ENCODE data around the gene MFF.
"Not testable (repeated sequence)": the region's sequence is repeated elsewhere in the genome, so short reads cannot be mapped to it uniquely, and the experiment has no call there.

The MFF gene

DNA sequence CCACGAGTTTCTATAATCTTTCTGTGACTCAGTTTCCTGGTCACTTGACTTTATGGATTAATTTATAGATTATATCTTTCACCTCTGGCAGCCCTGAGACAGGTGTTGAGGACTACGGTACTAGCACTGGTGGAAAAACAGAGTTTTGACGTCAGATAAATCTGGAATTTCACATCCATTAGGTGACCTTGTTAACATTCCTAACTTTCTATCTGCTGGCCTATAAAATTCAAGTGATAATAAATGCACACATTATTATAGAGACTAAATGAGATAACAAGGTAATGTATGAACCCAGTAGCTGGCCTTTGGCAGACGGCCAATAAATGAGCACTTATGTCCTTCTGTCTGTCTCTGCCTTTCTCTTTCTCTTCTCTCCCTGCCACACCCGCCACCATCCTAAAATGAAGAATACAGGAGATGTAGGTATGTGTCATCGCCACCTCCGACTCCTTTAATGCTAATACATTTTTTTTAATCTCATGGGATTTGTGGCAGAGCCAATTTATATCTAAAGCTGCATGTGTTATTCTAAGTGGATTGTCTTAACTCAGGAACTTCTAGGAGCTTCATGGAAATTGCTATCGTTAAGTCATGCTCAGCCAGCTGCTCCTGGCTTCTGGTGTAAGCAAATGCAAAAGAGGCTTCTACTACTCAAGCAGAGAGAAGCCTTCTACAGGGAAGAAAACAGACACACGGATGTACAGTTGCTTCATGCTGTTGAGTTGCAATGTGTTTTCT lies 51.8 kb downstream of the MFF start:
- no peak for DNase-seq (ENCODE audit: low read depth in 2 of 2, low spot score in 1 of 2)

DNA sequence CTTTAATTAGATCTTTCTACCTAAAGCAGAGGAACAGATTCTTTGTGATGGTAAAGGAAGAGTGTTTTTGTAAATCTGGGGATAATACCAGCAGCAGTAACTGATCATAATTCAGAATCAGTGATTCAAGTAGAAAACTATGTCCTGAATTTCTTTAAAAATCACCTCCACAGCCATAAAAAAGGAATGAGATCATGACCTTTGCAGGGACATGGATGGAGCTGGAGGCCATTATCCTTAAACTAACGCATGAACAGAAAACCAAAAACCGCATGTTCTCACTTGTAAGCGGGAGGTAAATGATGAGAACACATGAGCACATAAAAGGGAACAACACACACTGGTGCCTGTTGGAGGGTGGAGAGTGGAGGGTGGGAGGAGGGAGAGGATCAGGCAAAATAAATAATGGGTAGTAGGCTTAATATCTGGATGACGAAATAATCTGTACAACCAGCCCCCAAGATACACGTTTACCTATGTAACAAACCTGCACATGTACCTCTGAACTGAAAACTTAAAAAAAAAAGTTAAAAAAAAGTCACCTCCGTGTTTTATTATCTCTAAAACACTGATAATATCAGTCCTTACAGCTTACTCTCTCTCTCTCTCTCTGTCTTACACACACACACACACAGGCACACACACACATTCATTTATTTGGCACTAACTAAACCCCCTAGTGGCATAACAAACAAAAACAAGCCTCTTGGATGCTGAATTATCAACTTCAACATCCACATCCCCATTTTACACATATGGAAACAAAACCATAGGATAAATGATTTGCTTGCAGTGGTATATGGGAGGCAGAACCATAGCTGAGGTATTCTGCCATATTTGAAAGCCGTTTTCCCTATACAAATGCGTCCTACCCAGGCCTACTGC lies 52.7 kb downstream of the MFF start:
- DNase-seq (ENCODE audit: low read depth in 2 of 2, low spot score in 1 of 2), result no peak

DNA sequence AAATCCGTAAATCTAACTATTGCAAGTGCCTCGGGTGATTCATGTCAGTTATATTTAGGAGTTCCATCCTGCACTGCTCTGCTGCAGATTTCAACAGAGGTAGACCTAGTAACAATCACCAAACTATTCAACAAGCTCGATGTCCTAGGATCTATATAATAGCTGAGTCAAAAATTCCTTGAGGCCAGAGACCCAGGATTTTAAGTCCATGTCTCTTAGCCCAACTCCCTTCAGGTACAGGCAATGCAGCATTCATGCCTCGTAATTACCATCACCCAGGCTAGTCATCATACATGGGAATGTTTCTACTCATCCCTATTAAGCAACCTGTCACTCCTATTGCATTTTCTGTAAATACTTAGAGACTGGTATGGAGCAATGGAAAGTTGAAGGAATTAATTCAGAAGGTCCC lies 53.3 kb downstream of the MFF start:
- DNase-seq (ENCODE audit: low read depth in 2 of 2, low spot score in 1 of 2), result no peak

DNA sequence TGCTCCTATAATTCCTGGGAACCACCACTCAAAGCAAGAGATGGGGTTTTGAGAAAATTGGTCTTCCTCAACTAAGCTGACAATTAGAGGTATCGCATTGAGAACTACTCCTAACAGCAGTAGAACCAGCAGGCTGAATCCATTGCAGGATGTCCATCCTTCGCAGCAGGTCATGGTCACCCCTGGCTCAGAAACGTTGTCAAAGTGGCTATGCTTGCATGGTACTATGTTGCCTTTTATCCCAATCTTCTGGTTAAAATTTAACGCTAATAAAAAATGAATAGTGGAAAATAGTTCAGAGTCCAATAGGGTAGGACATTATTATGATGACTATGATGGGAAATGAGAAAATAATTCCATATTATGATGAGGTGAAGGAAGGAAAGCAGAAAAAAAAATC lies 54.0 kb downstream of the MFF start, which contains the start of gene TM4SF20:
Gene TM4SF20 (minus strand): TSS at position 212 of the 400 bp plus-strand sequence. CDS start 38 bp downstream, at position 174.
- no peak for DNase-seq (ENCODE audit: low read depth in 2 of 2, low spot score in 1 of 2)

GRCh38 chr2:227382241-227382835 lies 57.3 kb downstream of the MFF start:
- DNase-seq (ENCODE audit: low read depth in 2 of 2, low spot score in 1 of 2), result not testable (repeated sequence)

DNA sequence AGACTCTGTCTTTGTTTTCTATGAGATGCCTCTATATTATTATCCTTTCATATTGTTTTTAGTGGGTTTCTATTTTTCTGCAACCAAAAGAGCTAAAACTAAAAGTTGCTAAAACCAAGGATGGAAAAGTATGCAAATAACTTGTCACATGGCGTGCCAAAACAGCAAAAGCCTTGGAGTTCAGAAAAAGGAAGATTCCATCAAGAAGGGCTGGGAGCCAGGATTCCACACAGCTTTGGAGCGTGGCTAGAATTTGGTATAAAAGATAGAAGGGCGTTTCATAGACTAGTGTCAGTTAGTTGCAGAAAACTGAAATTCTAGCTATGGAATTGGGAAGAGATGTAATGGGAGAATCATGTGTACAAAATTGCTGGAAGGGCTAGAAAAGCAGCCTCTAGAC lies 58.6 kb downstream of the MFF start:
- no peak for DNase-seq (ENCODE audit: low read depth in 2 of 2, low spot score in 1 of 2)

DNA sequence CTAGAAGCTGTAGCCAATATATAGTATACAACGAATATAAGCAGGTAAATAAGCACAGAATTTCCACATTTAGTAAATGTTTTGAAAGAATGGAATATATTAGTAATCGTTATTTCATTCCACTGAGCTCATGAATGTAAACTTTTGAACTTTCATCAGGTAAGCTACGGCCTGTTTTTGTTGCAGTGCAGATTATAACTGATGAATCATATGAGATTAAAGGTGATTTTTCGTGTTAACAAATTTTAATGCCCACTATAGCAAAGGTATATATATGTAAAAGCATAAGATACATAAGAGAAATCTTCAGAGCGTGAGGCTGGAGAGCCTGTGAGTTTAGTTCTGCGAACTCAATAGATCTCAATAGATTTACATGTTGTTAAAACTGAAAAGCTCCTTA lies 61.6 kb downstream of the MFF start:
- no peak for DNase-seq (ENCODE audit: low read depth in 2 of 2, low spot score in 1 of 2)

DNA sequence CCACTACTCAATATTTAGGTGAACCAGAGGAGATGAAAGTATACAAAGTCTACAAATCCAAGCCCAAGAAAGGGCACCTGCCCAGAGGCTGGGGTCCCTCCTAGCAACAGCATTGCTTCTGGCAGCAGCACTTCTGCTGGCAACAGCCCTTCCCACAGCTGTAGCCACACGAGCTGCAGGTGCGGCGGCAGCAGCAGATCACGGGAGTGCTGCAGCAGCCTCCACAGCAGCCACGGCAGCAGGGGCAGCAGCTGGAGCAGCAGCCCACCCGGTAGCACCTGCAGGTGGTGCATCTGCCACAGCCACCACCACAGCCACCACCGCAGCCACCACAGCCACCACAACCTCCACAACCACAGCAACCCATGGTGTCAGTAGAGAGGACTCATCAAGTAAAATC lies 62.5 kb downstream of the MFF start, which contains the start of gene SCYGR1:
Gene SCYGR1 (minus strand): TSS at position 367 of the 400 bp plus-strand sequence. CDS start 0 bp downstream, at position 367.
- not testable (repeated sequence) for DNase-seq (ENCODE audit: low read depth in 2 of 2, low spot score in 1 of 2)

GRCh38 chr2:227388537-227389011 lies 63.5 kb downstream of the MFF start:
- DNase-seq (ENCODE audit: low read depth in 2 of 2, low spot score in 1 of 2), result no peak

- DNase-seq (ENCODE audit: low read depth in 2 of 2, low spot score in 1 of 2), result no peak
Measured at GRCh38 chr2:227389231-227389630, 64.2 kb downstream of the MFF start.

- DNase-seq (ENCODE audit: low read depth in 2 of 2, low spot score in 1 of 2), result no peak
Measured at GRCh38 chr2:227389661-227390060, 64.6 kb downstream of the MFF start.

DNA sequence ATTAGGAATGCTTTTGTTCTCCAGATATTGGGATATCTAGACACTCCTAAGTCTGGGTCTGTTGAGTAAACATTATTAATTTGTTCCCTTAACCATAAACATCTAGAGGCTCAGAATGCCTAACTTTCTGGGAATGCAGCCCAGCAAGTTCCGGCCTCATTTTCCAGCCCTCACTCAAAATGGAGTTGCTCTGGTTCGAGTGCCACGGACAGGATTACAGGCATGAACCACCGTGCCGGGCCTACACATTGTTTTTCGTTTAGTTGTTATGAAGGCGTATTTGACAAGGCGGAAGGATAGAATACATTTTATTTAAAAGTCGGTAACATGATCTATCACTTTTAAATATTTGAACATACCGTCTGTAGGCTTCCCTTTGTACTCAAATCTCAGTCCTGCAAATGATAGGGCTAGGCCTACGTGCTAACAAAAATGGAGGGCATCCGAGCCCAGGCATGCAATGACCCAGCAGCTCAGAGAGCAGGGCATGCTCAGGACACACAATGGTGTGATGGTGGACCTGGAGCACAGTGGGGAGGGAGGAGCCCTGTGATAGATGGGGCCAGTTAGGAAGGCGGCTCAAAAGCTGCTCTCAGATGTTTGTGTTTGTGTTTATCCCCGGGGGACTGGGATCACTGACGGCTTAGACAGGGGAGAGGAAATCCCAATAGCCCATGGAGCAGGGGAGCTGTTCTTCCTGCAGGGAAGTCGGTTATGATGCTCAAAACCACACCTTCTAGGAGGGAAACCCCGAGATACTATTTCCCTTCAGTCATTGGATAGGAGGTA lies 65.6 kb downstream of the MFF start:
- no peak for DNase-seq (ENCODE audit: low read depth in 2 of 2, low spot score in 1 of 2)

- no peak for DNase-seq (ENCODE audit: low read depth in 2 of 2, low spot score in 1 of 2)
Measured at GRCh38 chr2:227394401-227394800, 69.3 kb downstream of the MFF start.

GRCh38 chr2:227395556-227395955 lies 70.5 kb downstream of the MFF start:
- DNase-seq (ENCODE audit: low read depth in 2 of 2, low spot score in 1 of 2), result no peak

DNA sequence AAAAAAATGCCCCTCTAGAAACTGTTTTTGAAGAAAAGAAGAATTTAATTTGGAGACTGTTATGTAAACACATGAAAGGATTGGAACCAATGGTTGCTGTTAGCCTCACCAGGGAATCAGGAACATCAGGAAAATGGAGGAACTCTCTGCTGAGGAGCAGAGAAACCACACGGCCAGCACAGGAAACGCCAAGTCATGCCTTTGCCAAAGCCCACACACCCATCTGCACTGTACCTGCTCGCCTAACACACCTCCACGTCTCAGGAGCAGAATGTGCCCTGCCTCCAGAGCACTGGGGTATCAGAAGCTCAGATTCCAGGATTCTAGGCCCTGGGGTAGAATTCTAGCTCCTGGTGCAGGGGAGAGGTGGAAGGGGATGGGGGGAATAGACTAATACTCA lies 72.5 kb downstream of the MFF start:
- no peak for DNase-seq (ENCODE audit: low read depth in 2 of 2, low spot score in 1 of 2)

GRCh38 chr2:227398684-227399670 lies 73.9 kb downstream of the MFF start:
- no peak for DNase-seq (ENCODE audit: low read depth in 2 of 2, low spot score in 1 of 2)

DNA sequence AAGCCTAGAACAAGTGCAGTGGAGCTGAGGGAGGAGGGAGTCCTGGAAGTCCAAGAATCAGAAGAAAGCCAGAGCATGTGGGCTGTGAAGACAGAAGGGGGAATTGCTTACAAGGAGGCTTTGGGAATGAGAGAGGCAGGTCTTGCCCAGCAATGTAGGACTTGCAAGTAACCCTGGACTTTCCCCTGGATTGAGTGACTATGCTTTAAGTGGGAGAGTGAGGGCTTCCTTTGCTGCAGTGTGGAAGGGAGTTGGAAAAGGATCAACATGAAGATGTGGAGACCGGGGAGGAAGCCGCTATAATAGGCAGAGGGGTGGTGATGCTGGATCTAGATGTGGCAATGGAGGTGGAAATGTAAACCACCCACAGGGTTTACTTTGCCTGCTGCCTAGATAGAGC lies 76.5 kb downstream of the MFF start:
- no peak for DNase-seq (ENCODE audit: low read depth in 2 of 2, low spot score in 1 of 2)

- no peak for DNase-seq (ENCODE audit: low read depth in 2 of 2, low spot score in 1 of 2)
Measured at GRCh38 chr2:227402321-227402720, 77.3 kb downstream of the MFF start.

- DNase-seq (ENCODE audit: low read depth in 2 of 2, low spot score in 1 of 2), result no peak
Measured at GRCh38 chr2:227402959-227403358, 77.9 kb downstream of the MFF start.

Measured in stimulated activated CD8-positive, alpha-beta memory T cell treated with anti-CD3 and anti-CD28 coated beads, Interleukin-4, amount 100 ng/mL, for 1 hour (primary cell).